ENCODE data around the gene FAM229B. TPM values are rescaled to one million over a fixed set of nuclear protein-coding genes. Genes with fewer than 3 reads are reported as not detected.

FAM229B gene
- total and polyA plus RNA-seq, 9 of the 15 experiments (the other 6 are each of a cell fraction or from before 2014, with no cell fraction given): 3.3 to 17.4 (median 5.8) TPM

GRCh38 chr6:112041535-112041934 lies 45.9 kb upstream of the FAM229B start:
- H4K20me1 ChIP-seq (replicated peaks; ENCODE audit: control insufficient read depth, insufficient read depth, low read length): no peaks in the 10 kb centered on the region
- no peaks in the 10 kb centered on the region for H3K9me1 ChIP-seq (ENCODE audit: control insufficient read depth, insufficient read depth, low read length)
- H3K27ac ChIP-seq (ENCODE audit: extremely low read depth, low read depth, low read length): no peak overlapping the region
- in situ Hi-C loops (cut with MboI): no loop called here
- CTCF ChIA-PET (ENCODE audit: low intra/inter-chr PET ratio): no interaction called here
- peaks cover 13 to 24% of the 10 kb centered on the region in 2 experiments for H3K27me3 ChIP-seq (ENCODE audit: control insufficient read depth in 2 of 2, insufficient read depth in 2 of 2, low read length in 2 of 2)
- TF ChIP-seq ZNF121 (CRISPR knock-in tag; conservative IDR thresholded peaks at IDR 0.05) (no peak), LEF1 (IDR thresholded peaks at IDR 0.05) (no peak), NR4A1 (CRISPR knock-in tag; IDR thresholded peaks at IDR 0.05) (no peak), NR4A1 (tag; IDR thresholded peaks at IDR 0.05) (no peak), ZNF764 (CRISPR knock-in tag; IDR thresholded peaks at IDR 0.05; ENCODE audit: low read depth) (no peak), GATAD2B (IDR thresholded peaks at IDR 0.05; ENCODE audit: borderline replicate concordance) (no peak), ZNF778 (CRISPR knock-in tag; IDR thresholded peaks at IDR 0.05) (no peak), NR3C1 (CRISPR knock-in tag; IDR thresholded peaks at IDR 0.05) (no peak), SMAD1 (IDR thresholded peaks at IDR 0.05; ENCODE audit: low read depth, low read length, partially characterized antibody) (no peak), ASH1L (IDR thresholded peaks at IDR 0.05; ENCODE audit: borderline replicate concordance, low read depth, partially characterized antibody) (no peak), TCF15 (CRISPR knock-in tag; IDR thresholded peaks at IDR 0.05) (no peak), ATF7 (IDR thresholded peaks at IDR 0.05) (no peak), BMI1 (IDR thresholded peaks at IDR 0.05; ENCODE audit: low read length) (no peak)
- TF ChIP-seq, protein P1, sequence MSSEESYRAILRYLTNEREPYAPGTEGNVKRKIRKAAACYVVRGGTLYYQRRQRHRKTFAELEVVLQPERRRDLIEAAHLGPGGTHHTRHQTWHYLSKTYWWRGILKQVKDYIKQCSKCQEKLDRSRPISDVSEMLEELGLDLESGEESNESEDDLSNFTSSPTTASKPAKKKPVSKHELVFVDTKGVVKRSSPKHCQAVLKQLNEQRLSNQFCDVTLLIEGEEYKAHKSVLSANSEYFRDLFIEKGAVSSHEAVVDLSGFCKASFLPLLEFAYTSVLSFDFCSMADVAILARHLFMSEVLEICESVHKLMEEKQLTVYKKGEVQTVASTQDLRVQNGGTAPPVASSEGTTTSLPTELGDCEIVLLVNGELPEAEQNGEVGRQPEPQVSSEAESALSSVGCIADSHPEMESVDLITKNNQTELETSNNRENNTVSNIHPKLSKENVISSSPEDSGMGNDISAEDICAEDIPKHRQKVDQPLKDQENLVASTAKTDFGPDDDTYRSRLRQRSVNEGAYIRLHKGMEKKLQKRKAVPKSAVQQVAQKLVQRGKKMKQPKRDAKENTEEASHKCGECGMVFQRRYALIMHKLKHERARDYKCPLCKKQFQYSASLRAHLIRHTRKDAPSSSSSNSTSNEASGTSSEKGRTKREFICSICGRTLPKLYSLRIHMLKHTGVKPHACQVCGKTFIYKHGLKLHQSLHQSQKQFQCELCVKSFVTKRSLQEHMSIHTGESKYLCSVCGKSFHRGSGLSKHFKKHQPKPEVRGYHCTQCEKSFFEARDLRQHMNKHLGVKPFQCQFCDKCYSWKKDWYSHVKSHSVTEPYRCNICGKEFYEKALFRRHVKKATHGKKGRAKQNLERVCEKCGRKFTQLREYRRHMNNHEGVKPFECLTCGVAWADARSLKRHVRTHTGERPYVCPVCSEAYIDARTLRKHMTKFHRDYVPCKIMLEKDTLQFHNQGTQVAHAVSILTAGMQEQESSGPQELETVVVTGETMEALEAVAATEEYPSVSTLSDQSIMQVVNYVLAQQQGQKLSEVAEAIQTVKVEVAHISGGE (CRISPR knock-in tag; IDR thresholded peaks at IDR 0.05): no peak
- no peak overlapping the region for H2AFZ ChIP-seq (ENCODE audit: low read depth, low read length)
- FAIRE-seq (no peak), DNase-seq (ENCODE audit: extremely low read depth in 1 of 4, low spot score in 3 of 4) (no peak), ATAC-seq (no peak)
- no peak overlapping the region for H3K4me2 ChIP-seq (ENCODE audit: insufficient read depth, low read length)
- no TSS peak for BruUV-seq (replicated peaks)
- WGBS (ENCODE audit: insufficient coverage, low coverage, missing lambda C conversion rate): 12% methylated on average over 3 of the region's 3 CpGs
- H3K9ac ChIP-seq (ENCODE audit: insufficient read depth in 1 of 2, low read depth in 2 of 2, low read length in 2 of 2): no peak overlapping the region
- H3K4me3 ChIP-seq: no peak overlapping the region
- no peaks in the 10 kb centered on the region; the same call in 1 of the 2 replicates for H3K9me3 ChIP-seq (replicated peaks; ENCODE audit: control insufficient read depth, insufficient read depth, low read depth, low read length)
- peaks cover 0 to 5% of the 10 kb centered on the region in 2 experiments; a peak in 1 of 5 replicates for H3K4me1 ChIP-seq (replicated peaks in 1 of 2; ENCODE audit: control insufficient read depth in 2 of 2, insufficient read depth in 2 of 2, low read length in 2 of 2)
- POLR2A ChIA-PET: no interaction called here
- H3K79me2 ChIP-seq (ENCODE audit: control insufficient read depth, insufficient read depth, low read length): no peaks in the 10 kb centered on the region
- H3K36me3 ChIP-seq (ENCODE audit: control insufficient read depth, insufficient read depth, low read length): no peaks in the 10 kb centered on the region
- intact Hi-C loops (cut with micrococcal nuclease): loop anchor here (5.0 kb wide), 2 partner anchors 44 to 169 kb away; partner anchors contain the start of gene FYN
